GM19025 (cell line): ENCODE data around the gene FAM186B.

Experiments used
- ATAC-seq: cut with Tn5 transposase; IDR thresholded peaks from one replicate; pipeline ENCODE4 v1.9.1; 2021; ENCODE audit warnings: mild to moderate bottlenecking, low read depth, moderate library complexity; ENCODE audit not compliant: unreplicated experiment

Gene FAM186B

GRCh38 chr12:49577589-49578315, 27.7 kb downstream of the FAM186B start:
- ATAC-seq = no peak

GRCh38 chr12:49568442-49569162, 36.8 kb downstream of the FAM186B start:
- ATAC-seq = peak; percentile 2

- peak; percentile 80 for ATAC-seq
These were observed 37.6 kb downstream of the FAM186B start, which contains the start of gene MCRS1 for GRCh38 chr12:49567611-49568441. TSS of gene MCRS1 (minus strand) at chr12:49568142. CDS start at chr12:49566731, 1,411 bp downstream.

GRCh38 chr12:49567302-49567610, 38.2 kb downstream of the FAM186B start:
- ATAC-seq = no peak

- no peak for ATAC-seq
These were observed 39.1 kb downstream of the FAM186B start for GRCh38 chr12:49566361-49566760.

GRCh38 chr12:49565406-49566265, 39.8 kb downstream of the FAM186B start:
- no peak for ATAC-seq

- ATAC-seq = no peak
These were observed 40.6 kb downstream of the FAM186B start for GRCh38 chr12:49564686-49565405.

GRCh38 chr12:49563951-49564685, 41.3 kb downstream of the FAM186B start:
- no peak for ATAC-seq

GRCh38 chr12:49562831-49563230, 42.6 kb downstream of the FAM186B start:
- no peak for ATAC-seq

- no peak for ATAC-seq
These were observed 43.2 kb downstream of the FAM186B start for GRCh38 chr12:49562233-49562632.

GRCh38 chr12:49560695-49561094, 44.7 kb downstream of the FAM186B start:
- no peak for ATAC-seq

- ATAC-seq = no peak
These were observed 46.3 kb downstream of the FAM186B start for GRCh38 chr12:49559011-49559675.

GRCh38 chr12:49558526-49558925, 46.9 kb downstream of the FAM186B start:
- no peak for ATAC-seq

GRCh38 chr12:49557917-49558215, 47.6 kb downstream of the FAM186B start:
- ATAC-seq = no peak

GRCh38 chr12:49557187-49557916, 48.1 kb downstream of the FAM186B start:
- ATAC-seq = no peak

- ATAC-seq = no peak
These were observed 48.9 kb downstream of the FAM186B start for GRCh38 chr12:49556391-49557186.
